Measurements from ENCODE around the gene CCDC33.
"Not testable (repeated sequence)": the region's sequence is repeated elsewhere in the genome, so short reads cannot be mapped to it uniquely, and the experiment has no call there.

DNA sequence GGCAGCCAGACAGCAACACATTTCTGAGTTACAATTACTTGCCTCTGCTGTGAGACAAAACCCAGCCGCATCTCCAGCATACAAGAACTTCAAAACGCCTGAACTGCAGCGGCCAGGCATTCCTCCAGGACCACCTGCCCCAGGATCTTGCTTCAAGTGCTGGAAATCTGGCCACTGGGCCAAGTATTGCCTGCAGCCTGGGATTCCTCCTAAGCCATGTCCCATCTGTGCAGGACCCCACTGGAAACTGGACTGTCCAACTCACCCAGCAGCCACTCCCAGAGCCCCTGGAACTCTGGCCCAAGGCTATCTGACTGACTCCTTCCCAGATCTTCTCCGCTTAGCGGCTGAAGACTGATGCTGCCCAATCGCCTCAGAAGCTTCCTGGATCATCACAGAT, 119.9 kb downstream of the CCDC33 start:
- TF ChIP-seq, protein P1, sequence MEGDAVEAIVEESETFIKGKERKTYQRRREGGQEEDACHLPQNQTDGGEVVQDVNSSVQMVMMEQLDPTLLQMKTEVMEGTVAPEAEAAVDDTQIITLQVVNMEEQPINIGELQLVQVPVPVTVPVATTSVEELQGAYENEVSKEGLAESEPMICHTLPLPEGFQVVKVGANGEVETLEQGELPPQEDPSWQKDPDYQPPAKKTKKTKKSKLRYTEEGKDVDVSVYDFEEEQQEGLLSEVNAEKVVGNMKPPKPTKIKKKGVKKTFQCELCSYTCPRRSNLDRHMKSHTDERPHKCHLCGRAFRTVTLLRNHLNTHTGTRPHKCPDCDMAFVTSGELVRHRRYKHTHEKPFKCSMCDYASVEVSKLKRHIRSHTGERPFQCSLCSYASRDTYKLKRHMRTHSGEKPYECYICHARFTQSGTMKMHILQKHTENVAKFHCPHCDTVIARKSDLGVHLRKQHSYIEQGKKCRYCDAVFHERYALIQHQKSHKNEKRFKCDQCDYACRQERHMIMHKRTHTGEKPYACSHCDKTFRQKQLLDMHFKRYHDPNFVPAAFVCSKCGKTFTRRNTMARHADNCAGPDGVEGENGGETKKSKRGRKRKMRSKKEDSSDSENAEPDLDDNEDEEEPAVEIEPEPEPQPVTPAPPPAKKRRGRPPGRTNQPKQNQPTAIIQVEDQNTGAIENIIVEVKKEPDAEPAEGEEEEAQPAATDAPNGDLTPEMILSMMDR (conservative IDR thresholded peaks at IDR 0.05; ENCODE audit: low read depth, low read length), result not testable (repeated sequence)
- TF ChIP-seq EZH2 (IDR thresholded peaks at IDR 0.05; ENCODE audit: low read length, unreplicated experiment), result not testable (repeated sequence)

Data from PC-3 (cell line).